K562 (cell line): ENCODE measurements around the gene VPREB3. TPM values are rescaled to one million over a fixed set of nuclear protein-coding genes. Genes with fewer than 3 reads are reported as not detected.
A peak's percentile ranks its signal among the peaks of the same experiment; 100 is the strongest.

Source experiments
- DPF2 ChIP-seq: fragments of 450-650 bp; IDR thresholded peaks from 2 replicates; pipeline ENCODE4 v1.6.1; 2016
- NFRKB ChIP-seq: fragments of 450-650 bp; IDR thresholded peaks from 2 replicates; pipeline ENCODE4 v1.6.1; 2016; ENCODE audit warnings: low read depth
- RBM15 ChIP-seq: fragments of 200-400 bp; formaldehyde crosslinking; IDR thresholded peaks from 2 replicates; pipeline ENCODE4 v1.6.1; 2018; ENCODE audit warnings: mild to moderate bottlenecking, low read length, moderate library complexity; ENCODE audit not compliant: insufficient read depth
- RBM22 ChIP-seq: fragments of 200-400 bp; formaldehyde crosslinking; IDR thresholded peaks from 2 replicates; pipeline ENCODE4 v1.6.1; 2018; ENCODE audit warnings: low read length, low read depth; ENCODE audit not compliant: poor library complexity, severe bottlenecking
- SPI1 ChIP-seq: IDR thresholded peaks from 2 replicates; pipeline ENCODE4 v1.6.1; 2011; ENCODE audit warnings: low read depth, low read length, control low read depth, borderline replicate concordance
- YBX1 ChIP-seq: fragments of 450-650 bp; IDR thresholded peaks from 2 replicates; pipeline ENCODE4 v1.7.1; 2016; ENCODE audit warnings: mild to moderate bottlenecking
- polyA plus RNA-seq, 8 experiments: library from polyadenylated mRNA; depleted of rRNA in 4 of 8; stranded (reverse) in 5 of 8; unstranded in 3 of 8; fragments of >200 nt; fragmentation: Nextera tagmentation in 2 of 8; fragmentation: Illumina TruSeq in 1 of 8; extraction: Ambion mirVana in 2 of 8; extraction: Trizol in 1 of 8; gene quantifications; 2 replicates each; pipeline versions ENCODE4 v1.2.1 to v1.2.3, GENCODE V29; 2011 to 2014; ENCODE audit warnings: inconsistent platforms in 1 of 8, missing spikeins in 1 of 8
- total RNA-seq, 7 experiments: library from RNA; depleted of rRNA in 6 of 7; stranded (reverse); fragments of >200 nt in 6 of 7; fragmentation: Illumina TruSeq in 2 of 7; extraction: Trizol in 2 of 7; gene quantifications; 2 replicates each; pipeline versions ENCODE4 v1.2.1 to v1.2.3, GENCODE V29; 2011 to 2021; ENCODE audit warnings: low replicate concordance in 1 of 7
- TF ChIP-seq, protein P1 (sequence below), 2 experiments: fragments of 200-800 bp in 1 of 2; sonication (Bioruptor generic) in 1 of 2; sonication (generic) in 1 of 2; formaldehyde crosslinking in 1 of 2; IDR thresholded peaks in 1 of 2; conservative IDR thresholded peaks in 1 of 2; 2 replicates each; pipeline versions ENCODE4 v1.5.0 to v1.6.1; 2016 to 2020; ENCODE audit warnings: missing compliant biosample characterization in 1 of 2, missing genetic modification characterization in 1 of 2, missing genetic modification reagents in 1 of 2
- TF ChIP-seq, protein P2 (sequence below): sonication (generic); formaldehyde crosslinking; IDR thresholded peaks from 2 replicates; pipeline ENCODE4 v1.8.0; 2022; ENCODE audit warnings: missing genetic modification reagents, mild to moderate bottlenecking, borderline replicate concordance
- TF ChIP-seq, protein P3 (sequence below): sonication (generic); formaldehyde crosslinking; IDR thresholded peaks from 2 replicates; pipeline ENCODE4 v1.8.1; 2023; ENCODE audit warnings: mild to moderate bottlenecking, missing genetic modification reagents, moderate library complexity
- TF ChIP-seq, protein P4 (sequence below), 2 experiments: IDR thresholded peaks; 2 replicates each; pipeline ENCODE4 v1.6.1; 2011; ENCODE audit warnings: borderline replicate concordance in 1 of 2, control low read depth in 1 of 2, low read depth in 1 of 2, low read length in 1 of 2, mild to moderate bottlenecking in 1 of 2, mixed read lengths in 1 of 2, moderate library complexity in 1 of 2; ENCODE audit not compliant: insufficient read depth in 1 of 2, insufficient read length in 1 of 2, poor library complexity in 1 of 2, severe bottlenecking in 1 of 2; ENCODE audit errors: extremely low read depth in 1 of 2
- TF ChIP-seq, protein P5 (sequence below): IDR thresholded peaks from 3 replicates; pipeline ENCODE4 v1.6.1; 2011; ENCODE audit warnings: borderline replicate concordance, mild to moderate bottlenecking, moderate library complexity; ENCODE audit not compliant: insufficient read length; ENCODE audit errors: extremely low read depth
- TF ChIP-seq, protein P6 (sequence below): fragments of 450-650 bp; IDR thresholded peaks from 2 replicates; pipeline ENCODE4 v1.6.1; 2017; ENCODE audit warnings: antibody characterized with exemption, mild to moderate bottlenecking

The VPREB3 gene
- total and polyA plus RNA-seq, 9 of the 15 experiments (the other 6 are each of a cell fraction or from before 2014, with no cell fraction given): 0.14 to 0.71 (median 0.20) TPM; not detected in 6

DNA sequence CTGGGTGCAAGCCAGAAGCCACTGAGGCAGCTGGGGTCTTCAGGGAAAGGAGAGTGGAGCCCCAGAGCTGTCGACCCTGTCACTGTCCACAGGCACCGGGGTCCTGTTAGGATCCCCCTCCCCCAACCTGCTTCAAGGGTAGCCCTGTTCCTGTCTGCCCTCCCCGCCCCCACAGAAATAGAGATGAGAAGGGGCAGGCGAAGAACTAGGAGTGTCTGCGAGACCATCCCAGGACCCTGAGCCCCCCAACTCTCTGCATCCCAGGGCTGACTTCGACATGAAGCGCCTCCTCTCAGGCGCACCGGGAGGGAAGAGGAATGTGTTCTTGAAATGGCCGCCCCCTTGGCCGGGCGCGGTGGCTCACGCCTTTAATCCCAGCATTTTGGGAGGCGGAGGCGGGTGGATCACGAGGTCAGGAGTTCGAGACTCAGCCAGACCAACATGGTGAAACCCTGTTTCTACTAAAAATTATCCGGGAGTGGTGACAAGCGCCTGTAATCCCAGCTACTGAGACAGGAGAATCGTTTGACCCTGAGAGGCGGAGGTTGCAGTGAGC is 2.7 kb downstream of the VPREB3 start (continued):
- TF ChIP-seq, protein P1, sequence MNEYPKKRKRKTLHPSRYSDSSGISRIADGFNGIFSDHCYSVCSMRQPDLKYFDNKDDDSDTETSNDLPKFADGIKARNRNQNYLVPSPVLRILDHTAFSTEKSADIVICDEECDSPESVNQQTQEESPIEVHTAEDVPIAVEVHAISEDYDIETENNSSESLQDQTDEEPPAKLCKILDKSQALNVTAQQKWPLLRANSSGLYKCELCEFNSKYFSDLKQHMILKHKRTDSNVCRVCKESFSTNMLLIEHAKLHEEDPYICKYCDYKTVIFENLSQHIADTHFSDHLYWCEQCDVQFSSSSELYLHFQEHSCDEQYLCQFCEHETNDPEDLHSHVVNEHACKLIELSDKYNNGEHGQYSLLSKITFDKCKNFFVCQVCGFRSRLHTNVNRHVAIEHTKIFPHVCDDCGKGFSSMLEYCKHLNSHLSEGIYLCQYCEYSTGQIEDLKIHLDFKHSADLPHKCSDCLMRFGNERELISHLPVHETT (CRISPR knock-in tag; conservative IDR thresholded peaks at IDR 0.05 in 1 of 2, IDR thresholded peaks at IDR 0.05 in 1 of 2): no peak
- no peak for TF ChIP-seq RBM15
- TF ChIP-seq, protein P2, sequence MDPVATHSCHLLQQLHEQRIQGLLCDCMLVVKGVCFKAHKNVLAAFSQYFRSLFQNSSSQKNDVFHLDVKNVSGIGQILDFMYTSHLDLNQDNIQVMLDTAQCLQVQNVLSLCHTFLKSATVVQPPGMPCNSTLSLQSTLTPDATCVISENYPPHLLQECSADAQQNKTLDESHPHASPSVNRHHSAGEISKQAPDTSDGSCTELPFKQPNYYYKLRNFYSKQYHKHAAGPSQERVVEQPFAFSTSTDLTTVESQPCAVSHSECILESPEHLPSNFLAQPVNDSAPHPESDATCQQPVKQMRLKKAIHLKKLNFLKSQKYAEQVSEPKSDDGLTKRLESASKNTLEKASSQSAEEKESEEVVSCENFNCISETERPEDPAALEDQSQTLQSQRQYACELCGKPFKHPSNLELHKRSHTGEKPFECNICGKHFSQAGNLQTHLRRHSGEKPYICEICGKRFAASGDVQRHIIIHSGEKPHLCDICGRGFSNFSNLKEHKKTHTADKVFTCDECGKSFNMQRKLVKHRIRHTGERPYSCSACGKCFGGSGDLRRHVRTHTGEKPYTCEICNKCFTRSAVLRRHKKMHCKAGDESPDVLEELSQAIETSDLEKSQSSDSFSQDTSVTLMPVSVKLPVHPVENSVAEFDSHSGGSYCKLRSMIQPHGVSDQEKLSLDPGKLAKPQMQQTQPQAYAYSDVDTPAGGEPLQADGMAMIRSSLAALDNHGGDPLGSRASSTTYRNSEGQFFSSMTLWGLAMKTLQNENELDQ (CRISPR knock-in tag): no peak
- TF ChIP-seq, protein P3, sequence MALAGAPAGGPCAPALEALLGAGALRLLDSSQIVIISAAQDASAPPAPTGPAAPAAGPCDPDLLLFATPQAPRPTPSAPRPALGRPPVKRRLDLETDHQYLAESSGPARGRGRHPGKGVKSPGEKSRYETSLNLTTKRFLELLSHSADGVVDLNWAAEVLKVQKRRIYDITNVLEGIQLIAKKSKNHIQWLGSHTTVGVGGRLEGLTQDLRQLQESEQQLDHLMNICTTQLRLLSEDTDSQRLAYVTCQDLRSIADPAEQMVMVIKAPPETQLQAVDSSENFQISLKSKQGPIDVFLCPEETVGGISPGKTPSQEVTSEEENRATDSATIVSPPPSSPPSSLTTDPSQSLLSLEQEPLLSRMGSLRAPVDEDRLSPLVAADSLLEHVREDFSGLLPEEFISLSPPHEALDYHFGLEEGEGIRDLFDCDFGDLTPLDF (CRISPR knock-in tag): no peak
- TF ChIP-seq, protein P4, sequence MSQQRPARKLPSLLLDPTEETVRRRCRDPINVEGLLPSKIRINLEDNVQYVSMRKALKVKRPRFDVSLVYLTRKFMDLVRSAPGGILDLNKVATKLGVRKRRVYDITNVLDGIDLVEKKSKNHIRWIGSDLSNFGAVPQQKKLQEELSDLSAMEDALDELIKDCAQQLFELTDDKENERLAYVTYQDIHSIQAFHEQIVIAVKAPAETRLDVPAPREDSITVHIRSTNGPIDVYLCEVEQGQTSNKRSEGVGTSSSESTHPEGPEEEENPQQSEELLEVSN (IDR thresholded peaks at IDR 0.05; ENCODE audit: borderline replicate concordance in 1 of 2, extremely low read depth in 1 of 2, insufficient read depth in 1 of 2, insufficient read length in 1 of 2, low read depth in 1 of 2, low read length in 1 of 2, poor library complexity in 1 of 2, severe bottlenecking in 1 of 2): peak in 1 of 2 experiments; percentile 23
- TF ChIP-seq, protein P5, sequence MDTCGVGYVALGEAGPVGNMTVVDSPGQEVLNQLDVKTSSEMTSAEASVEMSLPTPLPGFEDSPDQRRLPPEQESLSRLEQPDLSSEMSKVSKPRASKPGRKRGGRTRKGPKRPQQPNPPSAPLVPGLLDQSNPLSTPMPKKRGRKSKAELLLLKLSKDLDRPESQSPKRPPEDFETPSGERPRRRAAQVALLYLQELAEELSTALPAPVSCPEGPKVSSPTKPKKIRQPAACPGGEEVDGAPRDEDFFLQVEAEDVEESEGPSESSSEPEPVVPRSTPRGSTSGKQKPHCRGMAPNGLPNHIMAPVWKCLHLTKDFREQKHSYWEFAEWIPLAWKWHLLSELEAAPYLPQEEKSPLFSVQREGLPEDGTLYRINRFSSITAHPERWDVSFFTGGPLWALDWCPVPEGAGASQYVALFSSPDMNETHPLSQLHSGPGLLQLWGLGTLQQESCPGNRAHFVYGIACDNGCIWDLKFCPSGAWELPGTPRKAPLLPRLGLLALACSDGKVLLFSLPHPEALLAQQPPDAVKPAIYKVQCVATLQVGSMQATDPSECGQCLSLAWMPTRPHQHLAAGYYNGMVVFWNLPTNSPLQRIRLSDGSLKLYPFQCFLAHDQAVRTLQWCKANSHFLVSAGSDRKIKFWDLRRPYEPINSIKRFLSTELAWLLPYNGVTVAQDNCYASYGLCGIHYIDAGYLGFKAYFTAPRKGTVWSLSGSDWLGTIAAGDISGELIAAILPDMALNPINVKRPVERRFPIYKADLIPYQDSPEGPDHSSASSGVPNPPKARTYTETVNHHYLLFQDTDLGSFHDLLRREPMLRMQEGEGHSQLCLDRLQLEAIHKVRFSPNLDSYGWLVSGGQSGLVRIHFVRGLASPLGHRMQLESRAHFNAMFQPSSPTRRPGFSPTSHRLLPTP: peak; percentile 61
- TF ChIP-seq, protein P6, sequence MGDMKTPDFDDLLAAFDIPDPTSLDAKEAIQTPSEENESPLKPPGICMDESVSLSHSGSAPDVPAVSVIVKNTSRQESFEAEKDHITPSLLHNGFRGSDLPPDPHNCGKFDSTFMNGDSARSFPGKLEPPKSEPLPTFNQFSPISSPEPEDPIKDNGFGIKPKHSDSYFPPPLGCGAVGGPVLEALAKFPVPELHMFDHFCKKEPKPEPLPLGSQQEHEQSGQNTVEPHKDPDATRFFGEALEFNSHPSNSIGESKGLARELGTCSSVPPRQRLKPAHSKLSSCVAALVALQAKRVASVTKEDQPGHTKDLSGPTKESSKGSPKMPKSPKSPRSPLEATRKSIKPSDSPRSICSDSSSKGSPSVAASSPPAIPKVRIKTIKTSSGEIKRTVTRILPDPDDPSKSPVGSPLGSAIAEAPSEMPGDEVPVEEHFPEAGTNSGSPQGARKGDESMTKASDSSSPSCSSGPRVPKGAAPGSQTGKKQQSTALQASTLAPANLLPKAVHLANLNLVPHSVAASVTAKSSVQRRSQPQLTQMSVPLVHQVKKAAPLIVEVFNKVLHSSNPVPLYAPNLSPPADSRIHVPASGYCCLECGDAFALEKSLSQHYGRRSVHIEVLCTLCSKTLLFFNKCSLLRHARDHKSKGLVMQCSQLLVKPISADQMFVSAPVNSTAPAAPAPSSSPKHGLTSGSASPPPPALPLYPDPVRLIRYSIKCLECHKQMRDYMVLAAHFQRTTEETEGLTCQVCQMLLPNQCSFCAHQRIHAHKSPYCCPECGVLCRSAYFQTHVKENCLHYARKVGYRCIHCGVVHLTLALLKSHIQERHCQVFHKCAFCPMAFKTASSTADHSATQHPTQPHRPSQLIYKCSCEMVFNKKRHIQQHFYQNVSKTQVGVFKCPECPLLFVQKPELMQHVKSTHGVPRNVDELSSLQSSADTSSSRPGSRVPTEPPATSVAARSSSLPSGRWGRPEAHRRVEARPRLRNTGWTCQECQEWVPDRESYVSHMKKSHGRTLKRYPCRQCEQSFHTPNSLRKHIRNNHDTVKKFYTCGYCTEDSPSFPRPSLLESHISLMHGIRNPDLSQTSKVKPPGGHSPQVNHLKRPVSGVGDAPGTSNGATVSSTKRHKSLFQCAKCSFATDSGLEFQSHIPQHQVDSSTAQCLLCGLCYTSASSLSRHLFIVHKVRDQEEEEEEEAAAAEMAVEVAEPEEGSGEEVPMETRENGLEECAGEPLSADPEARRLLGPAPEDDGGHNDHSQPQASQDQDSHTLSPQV: no peak
- TF ChIP-seq DPF2: no peak
- TF ChIP-seq SPI1: no peak
- TF ChIP-seq YBX1: no peak
- 0 out of 2 replicates have a peak, but pooled peaks have one; percentile 49 for TF ChIP-seq NFRKB
- TF ChIP-seq RBM22: no peak
